Measurements from ENCODE around the gene ME3.
"Not testable (repeated sequence)": the region's sequence is repeated elsewhere in the genome, so short reads cannot be mapped to it uniquely, and the experiment has no call there.

ME3 gene

GRCh38 chr11:86664930-86665329 is 7.5 kb downstream of the ME3 start:
- 100% methylated on average over 1 of the region's 3 CpGs for WGBS, 2 experiments (ENCODE audit: insufficient coverage in 2 of 2)
- no peak overlapping the region for H3K27ac ChIP-seq (ENCODE audit: low read depth, low read length, severe bottlenecking)
- H3K9me3 ChIP-seq (ENCODE audit: control insufficient read depth, low read length) = no peaks in the 10 kb centered on the region
- no peaks in the 10 kb centered on the region for H3K36me3 ChIP-seq (ENCODE audit: control insufficient read depth, insufficient read depth, low read length)
- H3K4me1 ChIP-seq (ENCODE audit: control insufficient read depth, insufficient read depth, low read length, poor library complexity, severe bottlenecking) = peaks cover 5% of the 10 kb centered on the region
- no peak overlapping the region for H3K4me3 ChIP-seq (ENCODE audit: extremely low read depth, insufficient read depth, low read length, poor library complexity, severe bottlenecking)

GRCh38 chr11:86663761-86664160 is 8.7 kb downstream of the ME3 start:
- H3K9me3 ChIP-seq (ENCODE audit: control insufficient read depth, low read length) = no peaks in the 10 kb centered on the region
- WGBS, 2 experiments (ENCODE audit: insufficient coverage in 2 of 2) = 93 to 97% methylated on average over 2 to 3 of the region's 4 CpGs
- no peaks in the 10 kb centered on the region for H3K36me3 ChIP-seq (ENCODE audit: control insufficient read depth, insufficient read depth, low read length)

GRCh38 chr11:86663291-86663690 is 9.1 kb downstream of the ME3 start:
- WGBS, 2 experiments (ENCODE audit: insufficient coverage in 2 of 2) = 90 to 93% methylated on average over 3 of the region's 3 CpGs
- Histone ChIP-seq H3K27ac (ENCODE audit: low read depth, low read length, severe bottlenecking) (no peak overlapping the region), H3K9me3 (ENCODE audit: control insufficient read depth, low read length) (no peaks in the 10 kb centered on the region), H3K4me1 (ENCODE audit: control insufficient read depth, insufficient read depth, low read length, poor library complexity, severe bottlenecking) (peaks cover 5% of the 10 kb centered on the region), H3K4me3 (ENCODE audit: extremely low read depth, insufficient read depth, low read length, poor library complexity, severe bottlenecking) (no peak overlapping the region), H3K36me3 (ENCODE audit: control insufficient read depth, insufficient read depth, low read length) (no peaks in the 10 kb centered on the region)

More at GRCh38 chr11:86663761-86664160, 8.7 kb downstream of the ME3 start:
- no peak overlapping the region for H3K4me3 ChIP-seq (ENCODE audit: extremely low read depth, insufficient read depth, low read length, poor library complexity, severe bottlenecking)
- H3K27ac ChIP-seq (ENCODE audit: low read depth, low read length, severe bottlenecking) = no peak overlapping the region
- peaks cover 5% of the 10 kb centered on the region for H3K4me1 ChIP-seq (ENCODE audit: control insufficient read depth, insufficient read depth, low read length, poor library complexity, severe bottlenecking)

DNA sequence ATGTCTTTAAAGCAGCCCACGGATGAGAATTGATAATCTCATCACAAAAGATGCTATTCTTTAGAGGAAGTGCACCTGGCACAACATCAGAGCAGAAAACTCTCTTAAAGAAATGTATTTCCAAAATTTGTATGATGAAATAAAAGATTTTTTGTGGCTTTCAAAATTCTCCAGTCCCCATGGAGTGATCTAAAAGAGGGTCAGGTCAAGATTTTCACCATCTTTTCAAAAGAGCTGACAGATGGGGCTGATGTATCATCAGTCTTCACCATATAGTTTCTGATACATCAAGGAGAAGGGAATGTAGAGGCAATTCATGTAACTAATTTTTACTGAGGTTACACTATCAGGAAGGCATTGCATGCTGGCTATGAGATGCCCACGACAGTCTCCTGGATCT is 11.7 kb downstream of the ME3 start:
- peaks cover 5% of the 10 kb centered on the region for H3K4me1 ChIP-seq (ENCODE audit: control insufficient read depth, insufficient read depth, low read length, poor library complexity, severe bottlenecking)
- WGBS, 2 experiments (ENCODE audit: insufficient coverage in 2 of 2) = 63% methylated on average over 1 of the region's 2 CpGs; no CpG with 5 or more reads in 1 of the 2 experiments
- H3K4me3 ChIP-seq (ENCODE audit: extremely low read depth, insufficient read depth, low read length, poor library complexity, severe bottlenecking) = no peak overlapping the region
- no peak overlapping the region for H3K27ac ChIP-seq (ENCODE audit: low read depth, low read length, severe bottlenecking)
- H3K36me3 ChIP-seq (ENCODE audit: control insufficient read depth, insufficient read depth, low read length) = no peaks in the 10 kb centered on the region
- no peaks in the 10 kb centered on the region for H3K9me3 ChIP-seq (ENCODE audit: control insufficient read depth, low read length)

- no peak overlapping the region for H3K4me3 ChIP-seq (ENCODE audit: extremely low read depth, insufficient read depth, low read length, poor library complexity, severe bottlenecking)
- H3K9me3 ChIP-seq (ENCODE audit: control insufficient read depth, low read length) = no peaks in the 10 kb centered on the region
- WGBS, 2 experiments (ENCODE audit: insufficient coverage in 2 of 2) = 63% methylated on average over 1 of the region's 2 CpGs; no CpG with 5 or more reads in 1 of the 2 experiments
- H3K4me1 ChIP-seq (ENCODE audit: control insufficient read depth, insufficient read depth, low read length, poor library complexity, severe bottlenecking) = peaks cover 5% of the 10 kb centered on the region
- H3K36me3 ChIP-seq (ENCODE audit: control insufficient read depth, insufficient read depth, low read length) = no peaks in the 10 kb centered on the region
- H3K27ac ChIP-seq (ENCODE audit: low read depth, low read length, severe bottlenecking) = no peak overlapping the region
Measured at GRCh38 chr11:86660088-86660487, 12.3 kb downstream of the ME3 start.

GRCh38 chr11:86658534-86658933 is 13.9 kb downstream of the ME3 start:
- Histone ChIP-seq H3K9me3 (ENCODE audit: control insufficient read depth, low read length) (no peaks in the 10 kb centered on the region), H3K4me1 (ENCODE audit: control insufficient read depth, insufficient read depth, low read length, poor library complexity, severe bottlenecking) (peaks cover 5% of the 10 kb centered on the region)
- 100% methylated on average over 1 of the region's 1 CpG; no CpG with 5 or more reads in 1 of the 2 experiments for WGBS, 2 experiments (ENCODE audit: insufficient coverage in 2 of 2)

DNA sequence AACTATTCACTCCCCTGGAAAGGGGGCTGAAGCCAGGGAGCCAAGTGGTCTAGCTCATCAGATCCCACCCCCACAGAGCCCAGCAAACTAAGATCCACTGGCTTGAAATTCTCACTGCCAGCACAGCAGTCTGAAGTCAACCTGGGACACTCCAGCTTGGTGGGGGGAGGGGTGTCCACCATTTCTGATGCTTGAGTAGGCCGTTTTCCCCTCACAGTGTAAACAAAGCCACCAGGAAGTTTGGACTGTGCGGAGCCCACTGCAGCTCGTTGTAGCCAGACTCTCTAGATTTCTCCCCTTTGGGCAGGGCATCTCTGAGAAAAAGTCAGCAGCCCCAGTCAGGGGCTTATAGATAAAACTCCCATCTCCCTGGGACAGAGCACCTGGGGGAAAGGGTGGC is 27.2 kb downstream of the ME3 start:
- not testable (repeated sequence) for H3K27ac ChIP-seq (ENCODE audit: low read depth, low read length, severe bottlenecking); H3K4me1 ChIP-seq (ENCODE audit: control insufficient read depth, insufficient read depth, low read length, poor library complexity, severe bottlenecking); H3K36me3 ChIP-seq (ENCODE audit: control insufficient read depth, insufficient read depth, low read length); H3K9me3 ChIP-seq (ENCODE audit: control insufficient read depth, low read length); H3K4me3 ChIP-seq (ENCODE audit: extremely low read depth, insufficient read depth, low read length, poor library complexity, severe bottlenecking)
- WGBS, 2 experiments (ENCODE audit: insufficient coverage in 2 of 2) = 88 to 90% methylated on average over 2 to 3 of the region's 3 CpGs

More at GRCh38 chr11:86658534-86658933, 13.9 kb downstream of the ME3 start:
- no peaks in the 10 kb centered on the region for H3K36me3 ChIP-seq (ENCODE audit: control insufficient read depth, insufficient read depth, low read length)
- H3K4me3 ChIP-seq (ENCODE audit: extremely low read depth, insufficient read depth, low read length, poor library complexity, severe bottlenecking) = no peak overlapping the region
- no peak overlapping the region for H3K27ac ChIP-seq (ENCODE audit: low read depth, low read length, severe bottlenecking)

DNA sequence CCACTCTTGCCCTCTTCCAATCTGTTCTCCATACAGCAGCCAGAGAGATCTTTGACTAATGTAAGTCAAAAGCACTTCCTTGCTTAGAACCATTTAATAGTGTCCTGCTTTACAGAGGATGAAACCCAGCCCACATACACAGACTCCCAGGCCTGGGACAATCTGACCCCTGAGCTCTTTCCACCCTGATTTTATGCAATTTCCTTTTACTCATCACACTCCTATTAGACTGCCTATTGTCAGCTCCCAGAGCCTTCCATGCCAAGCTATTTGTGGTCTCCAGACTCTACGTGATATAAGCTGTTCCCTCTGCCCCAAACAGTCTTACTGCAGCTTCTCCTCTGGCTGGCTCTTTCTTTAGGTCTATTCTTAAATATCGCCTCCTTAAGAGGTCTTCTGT is 28.1 kb downstream of the ME3 start:
- Histone ChIP-seq H3K9me3 (ENCODE audit: control insufficient read depth, low read length) (peaks cover 6% of the 10 kb centered on the region), H3K36me3 (ENCODE audit: control insufficient read depth, insufficient read depth, low read length) (no peaks in the 10 kb centered on the region), H3K27ac (ENCODE audit: low read depth, low read length, severe bottlenecking) (no peak overlapping the region), H3K4me3 (ENCODE audit: extremely low read depth, insufficient read depth, low read length, poor library complexity, severe bottlenecking) (no peak overlapping the region), H3K4me1 (ENCODE audit: control insufficient read depth, insufficient read depth, low read length, poor library complexity, severe bottlenecking) (no peaks in the 10 kb centered on the region)
- 93 to 100% methylated on average over 2 of the region's 2 CpGs for WGBS, 2 experiments (ENCODE audit: insufficient coverage in 2 of 2)

DNA sequence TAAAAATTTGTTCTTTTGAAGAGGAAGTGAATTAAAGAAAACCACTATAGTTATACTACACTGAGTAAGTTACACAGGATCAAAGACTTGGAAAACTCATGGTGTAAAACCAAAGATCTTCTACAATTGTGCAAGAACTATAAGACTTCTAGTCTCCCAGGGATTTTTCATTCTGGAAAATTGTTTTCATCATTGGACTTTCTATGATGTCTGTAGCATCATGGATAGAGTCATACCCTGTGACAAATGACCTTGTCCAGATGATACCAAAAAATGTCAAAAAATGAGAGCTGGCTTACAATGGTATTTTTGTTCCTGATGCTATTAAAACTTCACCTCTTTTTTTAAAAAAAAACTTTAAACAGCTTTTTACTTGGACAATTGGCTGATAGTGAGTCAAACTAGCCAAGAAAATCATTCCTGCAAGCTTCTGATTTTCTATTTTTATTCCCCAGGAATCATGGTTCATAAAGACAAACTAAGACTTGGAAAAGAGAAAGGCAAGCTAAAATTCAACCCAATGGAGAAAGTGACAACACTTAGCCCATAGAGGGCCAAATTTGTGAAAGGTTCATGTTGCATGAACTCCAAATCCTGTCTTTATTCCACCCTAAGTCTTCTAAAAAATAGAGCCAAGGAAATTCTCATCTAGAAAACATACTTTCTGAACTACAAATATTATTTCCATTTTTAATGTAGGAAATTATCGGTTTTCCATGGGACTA is 30.7 kb downstream of the ME3 start:
- Histone ChIP-seq H3K27ac (ENCODE audit: low read depth, low read length, severe bottlenecking) (no peak overlapping the region), H3K9me3 (ENCODE audit: control insufficient read depth, low read length) (no peaks in the 10 kb centered on the region)
- WGBS, 2 experiments (ENCODE audit: insufficient coverage in 2 of 2) = 80% methylated on average over 1 of the region's 1 CpG; no CpG with 5 or more reads in 1 of the 2 experiments

GRCh38 chr11:86639137-86639536 is 33.3 kb downstream of the ME3 start:
- 100% methylated on average over 1 of the region's 1 CpG; no CpG with 5 or more reads in 1 of the 2 experiments for WGBS, 2 experiments (ENCODE audit: insufficient coverage in 2 of 2)
- Histone ChIP-seq H3K4me3 (ENCODE audit: extremely low read depth, insufficient read depth, low read length, poor library complexity, severe bottlenecking) (no peak overlapping the region), H3K9me3 (ENCODE audit: control insufficient read depth, low read length) (peaks cover 6% of the 10 kb centered on the region), H3K4me1 (ENCODE audit: control insufficient read depth, insufficient read depth, low read length, poor library complexity, severe bottlenecking) (no peaks in the 10 kb centered on the region), H3K36me3 (ENCODE audit: control insufficient read depth, insufficient read depth, low read length) (no peaks in the 10 kb centered on the region), H3K27ac (ENCODE audit: low read depth, low read length, severe bottlenecking) (no peak overlapping the region)

More for the DNA sequence above, 30.7 kb downstream of the ME3 start:
- Histone ChIP-seq H3K4me1 (ENCODE audit: control insufficient read depth, insufficient read depth, low read length, poor library complexity, severe bottlenecking) (no peaks in the 10 kb centered on the region), H3K4me3 (ENCODE audit: extremely low read depth, insufficient read depth, low read length, poor library complexity, severe bottlenecking) (no peak overlapping the region), H3K36me3 (ENCODE audit: control insufficient read depth, insufficient read depth, low read length) (no peaks in the 10 kb centered on the region)

DNA sequence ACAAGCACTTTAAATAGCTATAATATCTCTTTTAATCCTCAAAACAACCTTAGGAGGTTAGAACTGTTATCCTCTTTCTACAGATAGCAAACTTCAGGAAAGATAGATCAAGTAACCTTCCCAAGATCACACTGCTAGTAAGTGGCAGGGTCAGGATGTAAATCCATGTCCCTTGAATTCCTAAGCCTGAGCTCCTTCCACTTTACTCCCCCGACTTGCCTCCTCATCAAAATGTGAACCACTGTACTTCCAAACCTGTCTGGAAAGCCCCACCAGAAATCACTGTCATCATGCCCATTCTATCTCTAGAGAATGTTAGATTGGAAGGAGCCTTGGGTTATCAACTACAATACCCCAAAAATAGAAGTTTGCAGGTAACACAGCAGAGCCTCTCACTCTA is 33.7 kb downstream of the ME3 start:
- 100% methylated on average over 1 of the region's 1 CpG; no CpG with 5 or more reads in 1 of the 2 experiments for WGBS, 2 experiments (ENCODE audit: insufficient coverage in 2 of 2)
- H3K9me3 ChIP-seq (ENCODE audit: control insufficient read depth, low read length) = peaks cover 6% of the 10 kb centered on the region
- H3K4me3 ChIP-seq (ENCODE audit: extremely low read depth, insufficient read depth, low read length, poor library complexity, severe bottlenecking) = no peak overlapping the region
- H3K36me3 ChIP-seq (ENCODE audit: control insufficient read depth, insufficient read depth, low read length) = no peaks in the 10 kb centered on the region
- no peak overlapping the region for H3K27ac ChIP-seq (ENCODE audit: low read depth, low read length, severe bottlenecking)
- H3K4me1 ChIP-seq (ENCODE audit: control insufficient read depth, insufficient read depth, low read length, poor library complexity, severe bottlenecking) = no peaks in the 10 kb centered on the region

All from mesodermal cell (in vitro differentiated cells).